HG03354 (cell line): ENCODE results near the gene CHCHD5.
A peak's percentile ranks its signal among the peaks of the same experiment; 100 is the strongest.

ENCODE experiments used
- ATAC-seq: cut with Tn5 transposase; IDR thresholded peaks from one replicate; pipeline ENCODE4 v1.9.1; 2021; ENCODE audit warnings: mild to moderate bottlenecking; ENCODE audit not compliant: unreplicated experiment, poor library complexity, severe bottlenecking

CHCHD5 gene

DNA sequence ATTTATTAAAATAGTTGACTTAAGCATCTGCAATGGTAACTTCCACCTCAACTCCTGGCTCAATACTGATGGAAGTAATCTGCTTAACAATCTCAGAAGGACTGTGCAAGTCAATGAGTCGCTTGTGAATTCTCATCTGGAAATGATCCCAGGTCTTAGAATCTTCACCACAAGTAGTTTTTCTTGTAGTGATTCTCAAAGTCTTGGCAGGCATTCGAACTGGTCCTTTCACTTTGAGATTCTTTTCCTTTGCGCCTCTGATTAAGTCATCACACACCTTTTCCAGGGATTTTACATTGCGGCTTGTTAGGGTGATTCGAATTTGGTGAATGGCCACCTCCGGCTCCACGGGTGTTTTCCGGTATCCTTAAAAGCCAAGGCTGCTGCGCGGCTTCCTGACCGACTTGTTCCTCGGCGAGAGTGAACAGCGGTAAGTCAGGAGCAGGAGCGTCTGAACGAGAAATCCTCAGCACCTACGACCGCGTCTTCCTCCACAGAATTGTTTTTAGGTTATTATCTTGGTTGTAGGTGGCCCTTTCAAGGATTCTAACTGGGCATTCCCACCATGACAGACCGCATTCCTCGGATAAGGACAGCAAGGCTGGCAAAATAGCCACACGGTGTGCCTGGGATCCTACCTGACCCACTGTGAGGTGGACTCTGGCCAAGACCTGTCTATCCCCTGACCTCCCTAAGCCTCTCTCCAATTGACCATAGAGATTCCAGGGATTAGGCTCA, 37.5 kb downstream of the CHCHD5 start:
- ATAC-seq = no peak

DNA sequence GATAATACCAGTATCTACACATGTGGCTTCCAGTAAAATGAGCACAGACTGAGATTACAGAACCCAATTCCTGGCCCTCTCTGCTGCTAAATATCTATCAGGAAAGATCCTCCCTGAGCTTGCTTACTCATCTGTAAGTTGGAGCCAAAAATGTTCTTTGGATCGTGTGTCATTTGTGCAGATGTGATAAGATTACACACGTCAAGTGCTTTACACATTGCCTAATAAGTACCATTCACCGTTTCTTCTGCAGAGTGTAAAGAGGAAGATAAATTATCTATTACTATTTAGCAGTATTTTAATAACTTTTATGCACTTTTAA, 38.1 kb downstream of the CHCHD5 start:
- ATAC-seq = no peak

DNA sequence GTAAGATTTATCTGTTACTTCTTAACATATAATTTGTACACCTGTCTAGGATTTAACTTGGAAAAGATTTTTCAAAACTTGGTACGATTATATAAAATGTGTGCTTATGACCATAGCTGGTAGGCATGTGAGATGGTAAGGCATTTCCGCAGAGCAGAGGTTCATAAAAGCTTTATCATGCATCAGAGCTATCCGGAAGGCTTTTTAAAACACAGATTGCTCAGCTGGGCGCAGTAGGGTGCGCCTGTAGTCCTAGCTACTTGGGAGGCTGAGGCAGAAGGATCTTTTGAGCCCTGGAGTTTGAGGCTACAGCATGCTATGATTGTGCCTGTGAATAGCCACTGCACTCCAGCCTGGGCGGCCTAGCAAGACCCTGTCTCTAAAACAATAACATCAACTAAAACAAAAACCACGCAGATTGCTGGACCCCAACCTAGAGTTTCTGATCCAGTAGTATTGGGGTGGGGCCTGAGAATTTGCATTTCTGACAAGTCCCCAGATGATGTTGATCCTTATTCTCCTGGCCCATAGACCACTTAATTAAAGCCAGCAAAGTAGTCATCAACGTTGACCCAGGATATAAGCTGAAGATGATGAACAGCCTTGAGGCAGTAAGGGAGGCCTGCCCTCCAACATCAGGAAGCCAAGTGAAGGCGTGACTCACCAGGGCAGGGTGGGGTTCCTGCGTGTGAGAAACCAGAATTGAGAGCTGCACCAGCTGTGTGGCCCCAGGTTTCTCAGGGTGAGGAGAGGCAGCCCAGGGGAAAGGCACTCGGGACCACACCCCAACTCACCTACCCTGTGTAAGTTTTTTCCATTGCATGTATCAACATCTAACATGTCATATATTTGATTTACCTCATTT, 39.7 kb downstream of the CHCHD5 start:
- peak; percentile 87 for ATAC-seq

DNA sequence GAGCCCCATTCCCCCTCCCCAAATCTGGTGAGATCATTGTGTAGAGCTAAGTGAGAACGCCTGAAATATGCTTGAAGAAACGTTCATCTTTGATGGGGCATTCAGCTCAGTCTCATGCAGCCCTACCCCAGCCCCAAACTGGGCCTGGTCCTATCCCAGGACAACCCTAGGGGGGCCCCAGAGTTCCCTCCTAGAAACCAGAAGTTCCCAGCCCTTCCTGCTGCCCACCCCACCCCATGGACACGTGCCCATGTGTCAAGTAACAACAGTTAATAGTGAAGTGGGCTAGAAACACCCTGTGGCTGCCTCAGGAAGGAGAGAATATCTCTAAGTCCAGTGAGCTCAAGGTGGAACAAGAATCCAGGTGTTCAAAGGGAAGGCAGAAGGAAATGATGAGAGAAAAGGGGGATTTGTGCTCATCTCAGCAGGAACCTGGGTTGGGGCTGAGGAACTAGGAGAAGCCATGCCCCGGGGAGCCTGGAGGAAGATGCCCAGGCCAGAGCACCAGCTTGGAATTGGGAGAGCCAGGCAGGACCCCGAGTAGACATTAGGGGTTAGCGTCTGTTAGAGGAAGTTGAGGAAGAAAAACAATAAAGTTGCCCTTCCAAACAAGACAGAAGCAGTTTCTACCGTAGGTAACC, 41.2 kb downstream of the CHCHD5 start:
- ATAC-seq = no peak

DNA sequence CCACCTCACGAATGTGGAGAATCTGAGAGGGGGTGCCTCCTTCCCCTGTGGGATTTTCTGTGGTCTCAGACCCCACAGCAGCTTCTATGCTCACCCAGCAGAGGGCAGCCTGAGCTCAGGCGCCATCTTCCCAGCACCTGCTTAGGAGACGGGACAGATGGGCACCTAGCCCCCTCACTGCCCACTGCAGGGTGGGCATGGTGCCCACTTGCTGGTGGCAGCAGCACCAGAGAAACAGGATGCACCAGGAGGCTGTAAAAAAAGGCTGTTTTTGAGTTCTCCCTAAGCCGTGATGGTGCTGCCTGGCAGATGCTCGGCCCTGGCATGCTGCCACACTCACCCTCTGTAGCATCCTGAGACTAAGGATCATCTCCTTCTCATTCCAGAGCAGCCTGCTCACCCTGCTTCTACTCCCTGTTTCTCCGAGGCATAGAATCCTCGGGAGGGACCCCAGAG, 42.2 kb downstream of the CHCHD5 start:
- peak; percentile 52 for ATAC-seq

DNA sequence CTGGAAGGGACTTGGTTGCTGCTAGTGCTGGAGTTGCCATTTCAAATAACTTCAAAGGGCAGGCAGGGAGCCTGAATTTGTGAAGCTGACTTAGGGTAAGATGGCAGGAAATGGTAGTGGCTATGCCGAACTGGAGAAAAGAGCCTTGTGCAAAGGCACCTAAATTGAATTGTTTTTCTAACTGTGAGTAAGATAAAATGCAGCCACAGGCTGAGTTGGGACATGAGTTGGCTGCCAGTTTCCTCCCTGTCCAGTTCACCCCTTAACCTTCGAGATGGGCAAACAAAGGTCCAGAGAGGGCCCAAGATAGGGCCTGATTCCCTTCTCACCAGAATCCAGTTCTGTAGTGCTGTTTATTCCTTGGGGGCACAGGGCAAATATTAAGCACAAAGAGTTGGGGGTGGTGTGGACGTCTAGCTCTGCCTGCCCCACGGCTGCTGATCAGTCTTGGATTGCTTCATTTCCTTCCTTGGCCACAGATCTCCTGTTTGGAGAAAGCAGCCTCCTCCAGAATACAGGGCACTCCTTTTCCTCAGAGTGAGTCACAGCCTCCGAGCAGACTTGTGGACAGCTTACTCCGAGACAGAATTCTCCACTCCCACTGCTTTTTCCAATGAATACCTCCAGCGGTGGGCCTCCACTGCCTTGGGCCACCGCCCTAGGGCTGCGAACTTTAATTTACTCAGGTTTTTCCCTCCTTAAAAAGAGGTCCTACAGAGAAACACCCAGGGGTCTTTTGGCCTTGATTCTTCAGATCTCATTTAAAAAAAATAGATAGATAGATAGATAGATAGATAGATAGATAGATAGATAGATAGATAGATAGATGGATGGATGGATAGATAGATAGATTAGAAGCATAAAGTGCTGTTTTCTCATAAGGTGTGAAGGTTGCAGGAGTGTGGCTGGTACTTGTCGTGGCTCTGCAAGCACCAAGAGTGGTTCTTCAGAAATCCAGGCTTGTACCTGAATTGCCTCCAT, 42.9 kb downstream of the CHCHD5 start:
- ATAC-seq = no peak

DNA sequence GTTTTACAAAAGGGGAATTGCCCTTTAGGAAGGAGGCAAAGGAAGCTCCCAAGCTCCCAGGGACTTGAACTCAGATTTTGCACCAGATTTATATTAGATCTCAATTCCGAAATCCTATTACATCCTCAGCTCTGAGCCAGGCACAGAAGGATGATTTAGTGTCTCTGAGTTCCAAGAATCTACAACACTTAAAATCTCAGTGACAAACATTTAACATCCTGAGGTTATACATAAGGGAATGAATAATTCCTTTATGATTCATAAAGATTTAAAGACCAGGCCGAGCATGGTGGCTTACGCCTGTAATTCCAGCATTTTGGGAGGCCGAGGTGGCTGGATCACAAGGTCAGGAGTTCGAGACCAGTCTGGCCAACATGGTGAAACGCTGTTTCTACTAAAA, 44.8 kb downstream of the CHCHD5 start:
- no peak for ATAC-seq

DNA sequence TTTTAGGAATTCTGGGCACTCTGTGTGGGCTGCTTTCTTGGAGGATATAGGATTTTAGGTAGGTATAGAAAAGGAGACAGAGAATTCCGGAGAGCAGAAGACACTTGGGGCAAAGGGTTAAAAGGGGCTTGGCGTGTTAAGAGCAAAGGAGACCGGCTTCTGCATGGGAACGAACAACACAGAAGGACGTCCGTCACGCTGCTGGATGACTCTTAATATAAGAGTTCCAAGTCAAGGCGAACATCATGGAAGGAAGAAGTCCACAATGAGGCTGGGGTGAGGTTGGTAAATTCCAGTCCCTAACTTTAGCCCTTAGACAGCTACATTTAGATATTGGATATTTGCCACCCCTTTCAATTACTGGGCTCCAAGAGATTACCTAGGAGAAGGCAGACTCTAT, 45.4 kb downstream of the CHCHD5 start:
- no peak for ATAC-seq

DNA sequence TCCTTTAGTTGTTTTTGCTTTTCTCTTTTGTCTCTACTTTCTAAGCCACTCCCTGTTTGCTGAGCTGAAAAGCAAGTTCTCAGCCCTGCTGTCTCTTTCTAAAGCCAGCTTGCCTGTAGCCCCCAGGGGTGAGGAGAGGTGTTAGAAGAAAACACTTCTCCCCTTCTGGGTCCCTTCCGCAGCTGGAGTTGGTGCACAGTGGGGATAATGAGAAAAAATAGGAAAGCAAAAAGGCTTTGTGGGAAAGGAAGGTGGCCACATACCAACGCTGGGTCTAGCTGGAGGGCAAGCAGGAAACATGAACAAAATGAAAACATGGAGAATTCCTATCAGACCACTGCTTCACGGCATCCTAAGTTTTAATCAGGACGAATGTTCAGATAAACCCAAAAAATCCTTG, 45.9 kb downstream of the CHCHD5 start:
- ATAC-seq = no peak

DNA sequence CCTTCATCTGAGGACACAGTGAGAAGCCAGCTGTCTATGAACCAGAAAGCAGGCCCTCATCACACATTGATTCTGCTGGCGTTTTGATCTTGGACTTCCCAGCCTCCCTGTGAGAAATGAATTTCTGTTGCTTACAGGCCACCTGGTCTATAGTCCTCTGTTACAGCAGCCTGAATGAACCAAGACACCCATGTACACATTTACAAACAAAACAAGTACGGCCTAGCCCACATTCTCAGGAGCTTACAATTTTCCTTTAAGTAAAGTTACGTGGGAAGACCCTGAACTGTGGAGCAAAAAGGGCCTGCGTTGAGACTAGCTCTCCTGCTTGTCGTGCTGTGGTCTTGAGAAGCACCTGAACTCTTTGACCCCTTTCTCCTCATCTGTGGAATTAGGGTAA, 49.3 kb downstream of the CHCHD5 start:
- no peak for ATAC-seq

DNA sequence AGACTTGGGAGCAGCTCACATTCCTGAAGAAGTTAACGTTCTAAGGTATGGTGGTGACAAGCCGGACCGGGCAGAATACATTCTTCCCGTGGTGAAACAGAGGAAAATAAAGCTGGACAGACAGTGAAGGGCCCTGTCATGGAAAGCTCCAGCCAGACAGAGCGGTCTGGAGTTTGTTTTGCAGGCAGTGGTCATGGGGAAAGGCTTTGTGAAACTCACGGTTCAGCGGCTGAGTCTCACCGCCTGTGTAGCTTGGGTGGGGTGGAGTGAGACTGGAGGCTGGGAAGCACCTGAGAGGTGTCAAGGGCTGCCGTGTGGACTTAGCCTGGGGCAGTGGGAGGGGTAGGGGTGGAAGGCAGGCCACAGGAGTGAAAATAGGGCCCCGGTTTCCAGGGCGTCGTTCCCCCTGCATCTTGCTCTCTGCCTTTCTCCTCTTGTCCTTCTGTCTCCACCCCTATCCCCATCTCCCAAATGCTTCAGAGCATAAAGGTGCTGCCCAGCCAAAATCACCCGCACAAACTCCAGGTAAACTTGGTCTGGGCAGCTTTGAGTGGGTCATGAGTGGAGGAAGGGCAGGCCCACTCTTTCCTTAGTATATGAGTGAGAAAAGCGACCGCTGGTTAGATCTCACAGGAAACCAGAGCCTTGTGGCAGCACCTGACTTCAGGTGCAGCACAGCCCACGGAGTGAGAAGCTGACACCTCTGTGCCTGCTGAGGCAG, 49.9 kb downstream of the CHCHD5 start:
- ATAC-seq = no peak

DNA sequence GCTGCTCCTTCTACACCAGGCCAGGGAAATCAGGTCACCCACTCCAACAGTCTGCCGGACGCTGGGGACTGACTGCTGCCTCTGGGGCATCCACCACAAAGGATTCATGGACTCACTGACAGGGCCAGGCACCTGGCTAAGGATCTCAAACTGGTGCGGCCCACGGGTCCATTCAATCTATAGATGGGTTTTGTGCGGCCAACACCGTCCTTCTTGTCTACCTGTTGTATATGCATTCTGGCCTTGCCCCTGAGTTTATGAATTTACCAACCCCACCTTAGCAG, 50.4 kb downstream of the CHCHD5 start:
- no peak for ATAC-seq

DNA sequence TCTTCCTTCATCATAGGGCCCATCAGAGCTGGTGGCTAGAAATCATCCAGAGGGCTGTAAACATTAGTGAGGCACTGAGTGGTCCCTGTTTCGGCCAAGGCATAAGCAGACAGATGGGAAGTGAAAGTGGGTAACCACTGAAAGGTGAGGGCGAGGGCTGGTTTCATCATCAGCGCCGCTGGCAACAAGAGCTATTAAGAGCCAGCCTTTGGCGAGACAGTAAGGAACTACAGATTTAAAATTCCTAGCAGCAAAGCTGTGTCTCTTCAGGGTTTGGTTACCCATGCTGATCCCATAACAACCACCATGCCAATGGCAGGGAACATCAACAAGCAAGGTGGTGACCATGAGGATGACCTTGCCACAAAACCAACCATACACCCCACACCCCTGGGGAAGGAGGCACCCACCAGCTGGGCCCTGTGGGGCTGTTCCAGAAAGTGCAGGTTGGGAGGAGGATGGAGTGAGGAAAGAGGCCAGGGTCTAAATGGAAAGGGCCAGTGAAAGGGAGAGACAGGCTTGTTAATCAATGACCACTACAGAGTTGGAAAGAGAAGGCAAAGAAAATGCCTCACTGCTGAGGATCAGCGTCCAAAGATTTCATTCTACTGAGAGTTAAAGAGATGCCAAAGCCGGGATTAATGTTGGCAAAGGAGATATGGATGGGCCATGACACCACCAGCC, 52.3 kb downstream of the CHCHD5 start:
- ATAC-seq = peak; percentile 87

DNA sequence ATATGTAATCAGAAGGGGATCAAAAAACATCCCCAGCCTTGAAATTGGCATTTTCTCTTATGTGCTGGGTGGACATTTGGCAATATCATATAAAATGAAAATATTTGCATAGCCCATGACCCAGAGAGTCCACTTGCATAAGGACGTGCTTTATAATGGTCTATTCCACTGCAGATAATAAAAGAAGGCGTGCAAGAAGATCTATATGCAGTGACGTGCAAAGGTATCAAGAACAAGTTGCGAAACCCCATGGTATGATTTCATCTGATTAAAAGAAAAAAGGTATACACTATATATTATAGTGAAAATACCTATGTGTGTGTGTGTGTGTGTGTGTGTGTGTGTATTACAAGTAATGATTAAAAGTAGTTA, 52.9 kb downstream of the CHCHD5 start:
- ATAC-seq = no peak
